ENCODE results near the gene HRH1.
"Not testable (repeated sequence)": the region's sequence is repeated elsewhere in the genome, so short reads cannot be mapped to it uniquely, and the experiment has no call there.

HRH1 gene

DNA sequence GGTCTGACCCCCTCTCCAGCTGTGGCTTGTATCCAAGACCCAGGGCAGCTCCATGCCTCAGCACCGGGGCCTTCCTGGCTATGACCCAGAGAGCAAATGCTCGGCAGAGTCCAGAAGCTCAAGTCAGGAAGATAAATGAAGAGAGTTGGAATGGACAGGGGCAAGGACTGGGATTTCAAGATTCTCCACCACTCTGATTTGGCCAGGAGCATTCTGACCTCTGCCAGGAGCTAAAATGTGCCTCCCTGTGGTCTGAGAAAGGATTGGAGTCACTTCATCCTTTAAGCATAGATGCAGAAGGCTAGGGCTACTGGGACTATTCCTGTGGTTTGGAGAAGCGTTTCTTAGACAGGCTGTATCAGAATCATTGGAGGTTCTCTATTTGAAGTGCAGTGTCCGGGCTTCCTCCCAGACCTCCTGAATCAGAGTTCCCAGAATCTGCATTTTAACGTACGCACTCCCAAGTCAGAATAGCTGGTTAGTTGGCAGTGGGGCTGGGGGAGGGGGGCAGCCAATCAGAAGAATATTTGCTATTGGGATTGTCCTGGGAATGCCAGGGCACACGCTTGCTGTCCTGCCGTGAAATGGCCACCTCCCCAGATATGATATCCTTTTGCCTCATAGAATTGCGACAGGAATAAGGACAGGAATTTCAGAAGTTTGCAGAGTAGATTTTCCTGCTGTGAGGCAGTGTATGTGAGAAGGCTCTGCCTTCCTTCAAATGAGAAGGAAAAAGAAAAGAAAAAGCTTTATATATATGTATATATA, 57.4 kb downstream of the HRH1 start:
- no peak for DNase-seq

DNA sequence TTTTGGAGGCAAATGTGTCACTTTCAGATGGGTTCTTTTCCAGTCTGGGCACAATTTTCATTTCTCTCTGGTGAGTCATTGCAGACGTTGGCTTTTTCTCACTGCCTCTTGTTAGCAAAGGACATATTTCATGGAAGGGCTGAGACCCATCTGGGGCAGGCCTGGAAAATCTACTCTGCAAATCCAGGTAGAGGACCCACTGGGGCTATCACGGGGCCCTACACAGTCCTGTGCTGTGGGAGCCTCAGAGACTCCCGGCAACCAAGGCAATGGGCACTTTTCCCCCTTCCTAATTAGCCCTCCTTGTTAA, 58.0 kb downstream of the HRH1 start:
- no peak for DNase-seq

DNA sequence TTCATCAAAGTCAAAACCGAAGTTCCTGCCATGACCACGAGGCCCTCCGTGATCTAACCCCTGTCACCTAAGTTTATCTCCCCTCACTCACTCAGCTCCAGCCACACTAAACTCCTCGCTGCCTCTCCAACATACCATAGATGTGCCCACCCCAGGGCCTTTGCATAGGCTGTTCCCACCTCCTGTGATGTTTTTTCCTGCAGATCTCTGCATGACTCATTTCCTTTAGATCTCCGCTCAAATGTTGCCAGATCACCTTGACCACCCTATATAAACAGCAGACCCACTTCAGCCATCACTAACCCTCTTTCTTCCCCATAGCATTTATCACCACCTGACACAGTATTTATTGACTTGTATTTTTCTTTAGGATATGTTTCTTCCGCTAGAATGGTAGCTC, 58.5 kb downstream of the HRH1 start:
- no peak for DNase-seq

DNA sequence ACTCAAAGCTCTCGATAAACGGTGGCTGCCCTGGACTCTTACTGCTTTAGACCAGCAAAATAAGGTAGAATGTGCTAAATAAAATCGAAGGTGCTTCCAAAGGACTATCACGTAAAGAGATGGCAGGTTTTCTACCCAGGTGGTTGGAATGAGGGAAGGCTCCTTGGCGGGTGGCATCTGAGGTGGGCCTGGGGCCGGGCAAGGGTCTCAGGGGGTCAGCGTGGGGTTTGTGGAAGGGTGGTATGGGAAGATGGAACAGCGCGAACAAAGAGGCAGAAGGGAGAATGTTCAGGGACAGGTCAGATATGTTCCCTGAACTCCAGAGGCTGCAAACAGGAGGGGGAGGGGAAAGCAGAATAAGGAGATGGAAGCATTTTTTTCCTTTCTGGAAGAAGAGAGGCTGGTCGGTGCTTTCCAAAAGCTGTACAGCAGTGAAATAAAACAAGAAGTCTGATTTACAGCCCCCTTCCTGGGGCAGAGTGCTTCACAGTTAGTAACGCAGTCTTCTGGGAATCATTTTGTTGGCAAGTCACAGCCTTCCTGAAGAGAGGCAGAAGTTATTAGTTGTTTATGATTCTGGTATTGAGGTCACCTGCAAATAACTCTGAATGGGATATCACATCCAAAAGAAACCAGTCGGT, 59.6 kb downstream of the HRH1 start:
- no peak for DNase-seq

DNA sequence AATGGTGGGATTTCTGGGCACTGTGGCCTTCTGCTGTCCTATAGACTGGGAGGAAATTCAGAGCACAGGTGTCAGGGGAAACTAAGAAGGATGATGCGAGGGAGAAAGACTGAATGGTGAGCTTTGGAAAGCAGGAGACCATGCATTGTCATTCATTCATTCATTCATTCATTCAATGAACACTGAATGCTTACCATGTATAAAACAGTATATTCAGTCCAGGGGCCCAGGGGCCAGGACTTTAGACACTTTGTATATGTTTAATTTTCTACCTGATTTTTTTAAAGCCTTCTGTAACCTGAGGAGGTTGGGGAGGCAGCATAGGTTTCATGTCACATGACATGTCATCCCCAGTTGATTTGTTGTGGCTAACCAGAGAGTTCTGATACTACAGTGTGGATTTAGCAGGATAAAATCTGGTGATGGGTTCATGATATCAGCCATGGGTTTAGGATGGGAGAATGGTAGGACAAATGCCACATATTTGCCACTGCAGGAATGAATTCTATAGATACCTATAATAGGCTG, 60.2 kb downstream of the HRH1 start:
- no peak for DNase-seq

DNA sequence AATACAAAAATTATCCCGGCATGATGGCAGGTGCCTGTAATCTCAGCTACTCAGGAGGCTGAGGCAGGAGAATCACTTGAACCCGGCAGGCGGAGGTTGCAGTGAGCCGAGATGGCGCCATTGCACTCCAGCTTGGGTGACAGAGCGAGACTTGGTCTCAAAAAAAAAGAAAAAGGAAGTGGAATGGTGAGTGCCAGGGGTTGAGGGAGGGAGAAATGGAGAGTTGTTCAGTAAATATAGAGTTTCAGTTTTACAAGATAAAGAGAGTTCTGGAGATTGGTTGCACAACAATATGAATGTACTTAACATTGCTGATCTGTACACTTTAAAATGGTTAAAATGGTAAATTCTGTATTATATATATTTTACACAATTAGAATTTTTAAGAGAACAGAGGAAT, 63.1 kb downstream of the HRH1 start:
- not testable (repeated sequence) for DNase-seq

DNA sequence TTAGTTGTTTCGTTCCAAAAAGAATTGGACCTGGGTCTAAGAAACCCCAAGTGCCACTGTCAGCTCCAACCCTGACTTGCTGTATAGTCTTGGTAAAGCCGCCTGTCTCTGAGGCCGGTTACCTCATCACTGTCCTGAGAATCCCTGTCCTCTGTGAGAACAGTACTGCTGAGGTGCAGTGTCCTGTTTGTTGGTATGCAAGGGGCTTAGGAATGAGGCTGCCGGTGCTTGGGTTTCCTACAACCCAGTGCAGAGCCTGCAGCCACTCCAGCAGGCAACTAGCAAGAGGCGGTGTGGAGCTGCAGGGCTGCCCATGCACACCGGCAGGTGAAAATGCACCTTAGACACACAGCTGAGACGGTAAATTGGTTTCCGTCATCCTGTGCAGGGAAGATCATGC, 65.9 kb downstream of the HRH1 start:
- DNase-seq, result no peak

DNA sequence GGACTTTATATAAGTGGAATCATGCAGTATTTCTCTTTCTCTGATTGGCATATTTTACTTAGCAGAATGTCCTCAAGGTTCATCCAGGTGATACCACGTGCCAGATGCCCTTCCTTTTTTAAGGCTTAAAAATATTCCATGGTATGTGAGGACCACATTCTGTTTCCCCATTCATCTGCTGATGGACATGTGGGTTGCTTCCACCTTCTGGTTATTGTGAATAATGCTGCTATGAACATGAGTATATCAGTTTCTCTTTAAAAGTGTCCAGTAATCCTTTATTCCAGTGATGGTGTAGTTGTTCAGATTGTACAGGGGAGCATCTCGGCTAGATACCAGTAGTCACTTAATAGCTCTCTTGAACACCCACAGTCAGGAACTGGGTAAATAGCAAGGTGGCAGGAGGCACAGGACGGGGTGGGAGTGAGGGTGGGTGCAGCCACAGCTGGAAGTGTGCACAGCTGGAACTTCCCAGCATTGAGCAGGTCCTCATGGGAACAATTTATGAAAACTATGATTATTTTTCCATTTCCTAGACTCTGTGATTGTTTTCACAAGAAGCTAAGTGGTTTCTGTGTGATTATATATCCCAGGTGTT, 67.6 kb downstream of the HRH1 start:
- DNase-seq, result no peak

DNA sequence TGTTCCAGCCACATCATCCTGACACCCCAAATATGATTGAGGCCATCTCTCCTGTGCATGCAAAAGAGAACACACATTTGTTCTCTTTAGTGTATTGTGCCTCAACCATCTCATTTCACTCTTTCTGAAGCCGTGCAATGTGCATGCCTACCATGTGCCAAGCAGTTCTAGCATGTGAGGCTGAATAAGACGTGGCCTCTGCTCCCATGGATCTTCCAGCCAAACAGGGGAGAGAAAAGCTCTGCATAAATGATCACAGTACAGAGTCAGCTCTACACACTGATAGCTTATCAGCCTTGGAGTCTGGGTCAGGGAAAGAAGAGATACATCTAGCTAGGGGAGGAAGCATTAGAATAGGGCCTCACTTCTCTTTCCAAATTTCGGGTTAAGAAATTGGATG, 69.7 kb downstream of the HRH1 start:
- no peak for DNase-seq

DNA sequence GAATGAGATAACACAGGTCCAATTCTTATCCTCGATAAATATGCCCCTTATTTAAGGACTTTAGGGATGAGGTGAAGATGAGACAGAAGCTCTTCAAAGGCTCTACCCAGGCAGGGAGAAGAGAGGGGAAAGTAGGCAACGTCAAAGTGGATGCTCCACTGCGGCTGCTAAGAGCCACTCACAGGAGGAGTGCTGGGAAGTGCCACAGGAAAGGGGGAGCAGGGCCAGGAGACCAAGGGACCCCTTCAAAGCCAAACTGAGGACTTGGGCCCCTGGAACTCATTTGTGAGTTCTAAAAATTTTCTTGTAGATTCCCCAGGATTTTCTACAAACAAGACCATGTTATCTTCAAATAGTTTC, 70.6 kb downstream of the HRH1 start:
- no peak for DNase-seq

DNA sequence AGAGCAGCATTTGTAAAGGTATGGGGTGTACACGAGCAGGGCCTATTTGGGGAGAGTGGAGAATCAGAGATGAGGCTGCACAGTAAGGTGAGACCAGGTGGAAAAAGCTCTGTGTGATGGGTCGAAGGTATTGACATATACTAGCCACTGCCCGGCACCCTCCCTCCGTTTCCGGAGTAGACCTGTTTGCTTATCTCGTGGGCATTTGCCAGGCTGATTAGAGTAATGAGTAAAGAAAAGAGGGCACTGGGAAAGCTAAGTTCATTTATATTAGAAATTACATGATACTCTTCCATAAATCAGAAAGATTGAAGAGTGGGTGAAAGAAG, 71.7 kb downstream of the HRH1 start:
- no peak for DNase-seq

DNA sequence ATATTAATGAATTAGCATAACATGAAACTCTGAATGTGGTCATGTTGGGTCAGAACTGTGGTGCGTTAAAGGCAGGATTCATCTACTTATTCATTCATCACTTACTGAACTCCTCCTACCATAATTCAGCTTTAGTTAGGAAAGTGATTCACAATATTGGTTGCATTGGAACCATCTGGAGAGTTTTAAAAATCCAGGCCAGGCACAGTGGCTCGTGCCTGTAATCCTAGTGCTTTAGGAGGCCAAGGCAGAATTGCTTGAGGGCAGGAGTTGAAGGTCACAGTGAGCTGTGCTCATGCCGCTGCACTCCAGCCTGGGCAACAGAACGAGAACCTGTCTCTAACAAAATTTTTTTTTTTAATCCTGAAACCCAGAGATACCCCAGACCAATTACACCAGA, 73.7 kb downstream of the HRH1 start:
- DNase-seq, result no peak

DNA sequence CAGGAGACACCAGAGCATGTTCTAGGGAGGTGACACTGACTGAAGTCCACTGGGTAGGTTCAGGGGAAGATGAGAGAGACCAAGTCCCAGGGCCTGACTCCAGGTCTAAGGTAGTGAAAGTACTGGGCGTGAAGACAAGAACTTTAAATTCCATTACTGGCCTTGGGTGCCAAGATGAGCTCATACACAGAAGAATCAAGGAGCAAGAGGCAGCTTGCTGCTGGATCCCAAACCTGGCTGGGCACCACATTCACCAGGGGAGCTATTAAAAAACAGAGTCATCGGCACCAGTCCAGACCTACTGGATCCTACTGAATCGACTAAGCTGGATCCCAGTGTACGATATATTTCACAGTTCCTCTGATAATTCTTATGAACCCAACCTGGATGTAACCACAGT, 75.8 kb downstream of the HRH1 start:
- no peak for DNase-seq

DNA sequence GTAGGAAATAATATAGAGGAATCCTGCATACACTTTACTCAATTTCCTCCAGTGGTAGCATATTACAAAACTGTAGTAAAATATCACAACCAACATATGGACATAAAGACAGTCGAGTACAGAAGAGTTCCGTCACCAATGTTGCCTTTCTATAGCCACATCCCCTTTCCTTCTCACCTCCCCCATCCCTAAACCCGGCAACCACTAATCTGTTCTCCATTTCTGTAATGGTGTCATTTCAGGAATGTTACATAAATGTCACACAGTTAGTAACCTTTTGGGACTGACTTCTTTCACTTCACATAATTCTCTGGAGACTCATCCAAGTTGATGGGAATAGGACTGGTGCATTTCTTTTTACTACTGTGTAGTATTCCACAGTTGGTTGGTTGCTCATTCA, 76.5 kb downstream of the HRH1 start:
- no peak for DNase-seq

DNA sequence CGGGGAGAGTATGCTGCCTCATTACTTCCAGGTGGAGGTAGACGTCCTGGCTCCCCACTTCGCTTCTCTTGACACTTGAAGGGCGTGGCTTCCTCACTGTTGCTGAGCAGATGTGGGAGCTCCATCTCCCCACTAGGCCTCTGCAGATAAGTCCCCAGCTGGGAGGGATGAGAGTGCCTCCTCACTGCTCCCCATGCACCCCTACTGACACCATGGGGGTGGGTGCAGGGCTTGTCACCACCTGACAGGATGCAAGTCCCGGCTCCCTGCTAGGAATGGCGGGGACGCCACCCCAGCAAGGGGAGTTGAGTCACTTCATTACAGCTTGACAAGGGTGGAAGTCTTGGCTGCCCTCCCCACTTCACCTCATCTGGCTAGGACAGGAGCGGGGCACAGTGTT, 81.1 kb downstream of the HRH1 start:
- no peak for DNase-seq

DNA sequence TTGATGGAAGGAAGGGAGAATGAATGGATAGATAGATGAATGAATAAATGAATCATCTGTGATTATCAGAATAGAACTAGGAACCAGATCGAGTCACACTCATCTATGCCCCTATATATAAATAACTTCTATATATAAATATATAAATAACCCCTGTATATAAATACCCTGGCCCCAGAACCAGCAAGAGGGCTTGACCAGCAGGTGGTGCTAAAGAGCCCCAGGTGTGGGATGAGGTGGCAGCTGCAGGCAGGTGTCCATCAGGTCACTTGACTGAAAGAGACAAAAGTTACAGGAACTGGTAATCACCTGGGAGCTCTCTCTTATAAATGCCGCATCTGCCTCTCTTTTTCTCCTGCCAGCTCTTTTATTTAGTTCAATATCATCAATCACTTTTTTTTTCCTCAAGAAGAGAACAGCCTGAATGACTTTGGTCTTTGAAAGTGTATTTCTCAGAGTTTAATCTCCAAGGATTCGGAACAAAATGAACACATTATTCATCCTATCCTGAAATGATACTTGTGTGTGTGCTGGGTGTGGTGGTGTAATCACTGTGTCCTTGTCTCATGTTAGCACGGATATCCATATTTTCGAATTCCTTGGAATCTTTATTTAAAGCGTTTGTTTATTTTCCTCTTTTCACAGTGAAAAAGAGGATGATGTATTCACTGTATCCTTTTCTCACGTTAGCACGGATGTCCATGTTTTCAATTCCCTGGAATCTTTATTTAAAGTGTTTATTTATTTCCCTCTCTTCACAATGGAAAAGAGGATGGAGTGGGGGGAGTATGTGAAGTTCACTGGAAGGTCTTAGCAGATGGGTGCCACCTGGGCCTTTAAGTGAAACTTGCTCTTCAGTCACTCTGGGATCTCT, 82.5 kb downstream of the HRH1 start:
- DNase-seq, result peak; percentile 69

DNA sequence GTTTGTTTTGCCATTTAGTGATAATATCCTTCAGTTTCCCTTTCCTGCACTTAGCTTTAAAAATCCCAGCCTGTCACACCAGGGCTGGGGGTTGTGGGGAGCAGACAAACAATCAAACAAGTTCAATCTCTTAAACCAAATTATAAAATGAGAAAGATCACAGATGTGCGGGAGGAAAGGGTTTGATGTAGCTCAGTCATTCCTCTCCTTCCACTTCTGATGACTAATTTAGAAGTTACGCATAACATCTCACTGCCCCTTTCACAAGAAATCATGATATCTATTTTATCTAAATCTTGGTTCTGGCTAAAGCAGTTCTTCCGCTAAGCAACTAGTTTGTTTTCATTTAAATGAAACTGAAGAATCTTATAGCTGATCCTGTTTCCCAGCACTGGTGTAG, 83.8 kb downstream of the HRH1 start:
- no peak for DNase-seq

DNA sequence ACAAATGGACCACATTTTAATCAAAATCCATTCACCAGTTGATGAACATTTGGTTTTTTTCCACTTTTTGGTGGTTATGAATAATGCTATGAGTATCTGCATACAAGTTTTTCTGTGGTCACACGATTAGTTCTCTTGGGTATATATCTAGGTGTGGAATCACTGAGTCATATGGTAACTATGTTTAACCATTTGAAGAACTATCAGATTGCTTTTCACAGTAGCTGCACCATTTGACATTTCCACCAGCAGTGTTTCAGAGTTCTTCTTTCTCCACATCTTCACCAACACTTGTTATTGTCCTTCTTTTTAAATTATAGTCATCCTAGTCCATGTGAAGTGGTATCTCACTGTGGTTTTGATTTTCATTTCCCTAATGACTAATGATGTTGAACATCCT, 84.6 kb downstream of the HRH1 start:
- no peak for DNase-seq

DNA sequence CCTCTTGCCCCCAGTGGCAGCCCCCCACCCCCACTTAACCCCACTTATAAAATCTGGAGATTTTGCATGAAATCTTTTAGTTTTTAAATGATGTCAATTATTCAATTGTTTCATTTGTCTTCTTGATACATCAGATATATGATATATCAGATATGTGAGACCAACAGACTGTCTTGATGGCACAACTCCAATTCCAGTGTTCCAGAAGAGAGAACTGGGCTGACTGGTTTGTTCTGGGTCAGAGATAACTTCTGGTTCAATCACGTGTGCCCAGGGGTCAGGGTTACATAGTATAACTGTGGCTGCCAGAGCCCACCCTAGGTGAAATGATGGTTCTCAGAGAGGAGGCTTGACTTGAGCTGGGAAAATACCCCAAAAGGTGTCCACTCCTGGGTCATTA, 85.5 kb downstream of the HRH1 start:
- no peak for DNase-seq

DNA sequence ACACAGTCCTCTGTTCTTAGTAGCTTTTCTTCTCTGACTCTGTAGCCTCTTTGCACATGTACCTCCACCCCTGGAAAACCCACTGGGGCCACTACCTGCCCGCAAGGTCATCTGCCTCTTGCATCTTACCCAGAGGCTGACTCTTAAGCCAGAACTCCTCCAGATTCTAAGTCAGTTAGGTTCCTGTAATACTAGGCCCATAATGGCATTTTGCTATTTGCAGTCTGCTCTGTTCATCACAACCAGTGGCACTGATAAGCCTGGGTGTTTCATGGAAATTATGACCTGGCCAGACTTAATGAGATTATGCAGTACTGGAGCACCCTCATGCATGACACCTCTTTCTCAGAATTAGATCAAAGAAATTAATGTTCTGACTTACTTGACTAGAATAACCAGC, 86.2 kb downstream of the HRH1 start:
- DNase-seq, result no peak

DNA sequence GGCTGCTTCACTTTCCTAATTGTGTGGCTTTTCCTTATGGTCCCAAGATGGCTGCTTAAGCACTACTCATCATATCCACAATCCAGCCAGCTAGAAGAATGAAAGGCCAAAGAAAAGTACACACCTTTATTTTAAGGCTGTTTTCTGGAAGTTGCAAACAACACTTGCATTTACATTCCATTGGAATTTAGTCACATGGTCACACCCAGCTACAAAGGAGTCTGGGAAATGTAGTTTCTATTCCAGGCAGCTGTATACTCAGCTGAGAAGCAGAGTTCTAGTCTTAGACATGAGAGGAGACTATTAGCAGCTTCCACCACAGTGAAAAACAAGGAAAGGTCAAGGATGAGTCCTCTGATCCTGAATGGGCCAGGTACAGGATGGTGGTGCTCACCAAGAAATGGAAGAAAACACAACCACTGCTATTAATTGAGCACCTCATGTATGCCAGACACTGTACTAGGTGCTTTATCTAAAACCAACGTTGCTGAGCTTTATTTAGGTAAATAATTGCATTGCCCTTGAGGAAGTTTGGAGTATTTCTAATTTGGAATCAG, 89.9 kb downstream of the HRH1 start:
- DNase-seq, result no peak

DNA sequence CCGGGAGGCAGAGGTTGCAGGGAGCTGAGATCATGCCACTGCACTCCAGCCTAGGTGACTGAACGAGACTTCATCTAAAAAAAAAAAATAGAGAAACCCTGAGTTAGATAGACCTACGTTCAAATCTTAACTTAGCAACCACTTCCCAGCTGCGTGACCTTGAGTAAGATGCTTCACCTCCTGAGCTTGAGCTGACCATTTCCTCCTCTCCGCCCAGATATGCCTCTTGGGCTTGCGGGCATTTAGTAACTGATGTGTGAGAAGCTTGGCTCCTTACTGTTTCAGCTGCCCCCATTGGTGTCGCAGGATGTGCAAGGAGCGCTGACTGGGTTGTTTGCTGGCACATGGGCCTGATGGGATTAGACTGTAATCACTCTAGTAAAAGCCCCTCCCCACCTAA, 91.0 kb downstream of the HRH1 start:
- DNase-seq, result no peak
